Caco-2 (cell line): ENCODE measurements around the gene SMYD3. TPM values are rescaled to one million over a fixed set of nuclear protein-coding genes. Genes with fewer than 3 reads are reported as not detected.

Source experiments
- BruUV-seq: library from RNA; stranded (reverse); fragments of 400-500 nt; replicated peaks from 2 replicates; lab custom pipeline; 2021; lab: Mats Ljungman, UMichigan
- CTCF ChIA-PET: fragments of 300-600 bp; sonication (Branson Sonifier 250); formaldehyde crosslinking; loops from one replicate; lab custom pipeline; 2022; ENCODE audit warnings: antibody characterized with exemption; lab: Charles Lee
- POLR2A ChIA-PET: fragments of 300-600 bp; sonication (Branson Sonifier 250); formaldehyde crosslinking; loops from one replicate; lab custom pipeline; 2022; ENCODE audit warnings: antibody characterized with exemption; lab: Charles Lee
- DNase-seq, 2 experiments: peaks; one replicate each; pipeline versions ENCODE4 v3.0.0 to v3.0.0-alpha.2; 2020 to 2022
- H3K27me3 ChIP-seq: replicated peaks from 2 replicates; pipeline ENCODE4 v1.6.0; 2011; ENCODE audit warnings: low read length; ENCODE audit not compliant: control insufficient read depth, insufficient read depth
- H3K36me3 ChIP-seq: 2 replicates; pipeline ENCODE4 v1.5.1; 2011; ENCODE audit warnings: low read length; ENCODE audit not compliant: control insufficient read depth, insufficient read depth
- H3K4me1 ChIP-seq: fragments of 250-450 bp; sonication (Bioruptor Pico); 2 replicates; pipeline ENCODE4 v1.5.1; 2020; ENCODE audit warnings: mild to moderate bottlenecking
- H3K4me3 ChIP-seq: 2 replicates; pipeline ENCODE4 v1.5.1; 2011; ENCODE audit warnings: low read depth, mild to moderate bottlenecking, control low read depth, low read length
- H3K9me3 ChIP-seq: fragments of 250-450 bp; sonication (Bioruptor Pico); 2 replicates; pipeline ENCODE4 v1.5.1; 2020; ENCODE audit warnings: mild to moderate bottlenecking, moderate library complexity
- H3K27ac Mint-ChIP-seq: one replicate; pipeline ENCODE4 v1.8.0; 2022; ENCODE audit warnings: mixed read lengths; ENCODE audit not compliant: unreplicated experiment
- H3K27me3 Mint-ChIP-seq: one replicate; pipeline ENCODE4 v1.8.0; 2022; ENCODE audit warnings: mixed read lengths; ENCODE audit not compliant: insufficient read depth, unreplicated experiment
- H3K36me3 Mint-ChIP-seq: one replicate; pipeline ENCODE4 v1.8.0; 2022; ENCODE audit warnings: mild to moderate bottlenecking, mixed read lengths; ENCODE audit not compliant: insufficient read depth, unreplicated experiment
- H3K4me1 Mint-ChIP-seq: one replicate; pipeline ENCODE4 v1.8.0; 2022; ENCODE audit warnings: low read depth, mixed read lengths; ENCODE audit not compliant: unreplicated experiment
- H3K4me3 Mint-ChIP-seq: one replicate; pipeline ENCODE4 v1.8.0; 2022; ENCODE audit warnings: mild to moderate bottlenecking, moderate library complexity, mixed read lengths; ENCODE audit not compliant: unreplicated experiment
- H3K9me3 Mint-ChIP-seq: one replicate; pipeline ENCODE4 v1.8.0; 2022; ENCODE audit warnings: mixed read lengths; ENCODE audit not compliant: unreplicated experiment
- CTCF ChIP-seq, 2 experiments: fragments of 200-600 bp in 1 of 2; IDR thresholded peaks; 1 replicate in 1 of 2; 2 replicates in 1 of 2; pipeline versions ENCODE4 v1.5.1 to v1.8.0; 2011 to 2022; ENCODE audit warnings: antibody characterized with exemption in 1 of 2, control low read depth in 1 of 2, inconsistent platforms in 1 of 2, low read depth in 1 of 2, low read length in 1 of 2, mild to moderate bottlenecking in 1 of 2, moderate library complexity in 1 of 2; ENCODE audit not compliant: insufficient read depth in 1 of 2, severe bottlenecking in 1 of 2, unreplicated experiment in 1 of 2
- intact Hi-C: fragments of 100-400 bp; cut with micrococcal nuclease; formaldehyde crosslinking; loops from one replicate; pipeline ENCODE4 v1.10.0; 2022; ENCODE audit not compliant: unreplicated experiment
- total RNA-seq: library from RNA; stranded (reverse); gene quantifications from 2 replicates; pipeline ENCODE4 v1.2.3, GENCODE V29; 2022

The SMYD3 gene
- total RNA-seq, 1 experiment from 2014 or later, result 33.0 TPM

DNA sequence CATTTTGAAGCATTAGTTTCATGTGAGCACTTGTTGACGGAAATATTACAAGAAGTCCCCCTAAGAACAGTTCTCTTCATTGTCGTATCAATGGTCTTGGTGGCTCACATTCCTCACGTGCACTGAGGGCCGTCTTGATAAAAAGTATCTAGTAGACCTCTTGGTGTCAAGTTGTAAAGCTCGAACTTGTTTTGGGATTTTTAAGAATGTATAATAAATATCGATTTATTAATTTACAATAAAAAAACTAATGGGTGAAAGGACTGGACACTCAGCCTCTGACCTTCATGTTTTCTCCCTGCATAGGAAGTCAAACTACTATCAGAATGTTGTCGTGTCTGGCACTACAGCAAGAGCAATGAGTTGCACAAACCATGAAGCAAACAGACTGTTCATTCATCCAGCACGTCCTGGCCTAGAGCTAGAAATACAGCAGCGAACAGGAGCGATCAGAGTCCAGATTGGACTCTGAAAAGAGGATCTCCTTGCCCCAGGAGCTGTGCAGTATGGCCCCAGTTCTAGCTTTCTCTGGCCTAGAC lies 319.2 kb downstream of the SMYD3 start:
- no TSS peak for BruUV-seq
- H3K4me3 Mint-ChIP-seq, result no peak overlapping the region
- no peaks in the 10 kb centered on the region for H3K27me3 Mint-ChIP-seq
- no peaks in the 10 kb centered on the region for H3K9me3 Mint-ChIP-seq
- Histone ChIP-seq H3K27me3 (no peaks in the 10 kb centered on the region), H3K9me3 (peaks cover 3% of the 10 kb centered on the region; the same call in 1 of the 2 replicates), H3K36me3 (no peaks in the 10 kb centered on the region), H3K4me3 (no peak overlapping the region), H3K4me1 (no peaks in the 10 kb centered on the region)
- no peak overlapping the region for H3K27ac Mint-ChIP-seq
- intact Hi-C loops, result no loop called here
- CTCF ChIA-PET, result no interaction called here
- no peak for TF ChIP-seq CTCF (IDR thresholded peaks at IDR 0.05; ENCODE audit: insufficient read depth in 1 of 2, low read depth in 1 of 2, low read length in 1 of 2, severe bottlenecking in 1 of 2, unreplicated experiment in 1 of 2)
- no peaks in the 10 kb centered on the region for H3K4me1 Mint-ChIP-seq
- H3K36me3 Mint-ChIP-seq, result no peaks in the 10 kb centered on the region
- no peak for DNase-seq
- POLR2A ChIA-PET, result no interaction called here

- Mint-ChIP-seq H3K36me3 (no peaks in the 10 kb centered on the region), H3K4me3 (no peak overlapping the region), H3K9me3 (no peaks in the 10 kb centered on the region), H3K27ac (no peak overlapping the region), H3K4me1 (no peaks in the 10 kb centered on the region), H3K27me3 (no peaks in the 10 kb centered on the region)
- Histone ChIP-seq H3K27me3 (no peaks in the 10 kb centered on the region), H3K36me3 (no peaks in the 10 kb centered on the region), H3K9me3 (peaks cover 3% of the 10 kb centered on the region; the same call in 1 of the 2 replicates), H3K4me3 (no peak overlapping the region), H3K4me1 (no peaks in the 10 kb centered on the region)
- no TSS peak for BruUV-seq
- no peak for DNase-seq
- intact Hi-C loops, result no loop called here
- no peak for TF ChIP-seq CTCF (IDR thresholded peaks at IDR 0.05; ENCODE audit: insufficient read depth in 1 of 2, low read depth in 1 of 2, low read length in 1 of 2, severe bottlenecking in 1 of 2, unreplicated experiment in 1 of 2)
- ChIA-PET POLR2A (no interaction called here), CTCF (no interaction called here)
Observed at GRCh38 chr1:246184503-246184902, 322.6 kb downstream of the SMYD3 start.

DNA sequence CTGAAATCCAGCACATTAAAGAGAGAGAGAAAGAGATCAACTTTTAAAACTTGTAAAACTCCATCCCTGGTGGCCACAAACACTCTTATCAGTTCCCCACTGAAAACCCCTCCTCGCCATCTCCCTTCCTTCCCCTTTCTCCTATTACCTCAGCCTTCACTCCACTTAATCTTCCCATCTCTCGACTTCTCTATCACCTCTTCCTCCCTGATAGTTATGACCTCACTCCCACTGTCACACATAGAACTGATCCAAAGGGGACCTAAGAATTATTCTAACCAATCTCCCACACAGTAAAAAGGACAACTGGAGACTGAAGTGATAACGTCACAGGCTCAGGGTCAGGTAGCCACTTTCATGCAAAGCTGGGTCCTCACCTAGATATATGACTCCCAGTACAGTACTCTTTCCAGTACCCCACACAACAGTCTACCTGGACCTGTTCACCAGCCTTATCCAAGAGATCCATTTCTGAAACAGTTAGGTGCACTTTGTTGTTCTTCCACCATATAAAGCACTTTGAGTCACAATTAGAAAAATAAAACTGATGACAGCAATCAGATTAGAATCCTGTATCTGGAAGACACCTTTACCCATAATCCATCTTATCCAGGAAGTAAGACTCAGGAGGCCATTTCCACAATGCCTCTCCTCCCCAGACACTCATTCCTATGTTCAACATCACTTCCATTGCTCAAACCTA lies 324.8 kb downstream of the SMYD3 start:
- no peak overlapping the region for H3K27ac Mint-ChIP-seq
- intact Hi-C loops, result no loop called here
- TF ChIP-seq CTCF (IDR thresholded peaks at IDR 0.05; ENCODE audit: insufficient read depth in 1 of 2, low read depth in 1 of 2, low read length in 1 of 2, severe bottlenecking in 1 of 2, unreplicated experiment in 1 of 2), result no peak
- H3K4me1 Mint-ChIP-seq, result no peaks in the 10 kb centered on the region
- Histone ChIP-seq H3K4me3 (no peak overlapping the region), H3K36me3 (no peaks in the 10 kb centered on the region), H3K4me1 (no peaks in the 10 kb centered on the region), H3K9me3 (no peaks in the 10 kb centered on the region), H3K27me3 (no peaks in the 10 kb centered on the region)
- POLR2A ChIA-PET, result no interaction called here
- H3K27me3 Mint-ChIP-seq, result no peaks in the 10 kb centered on the region
- H3K9me3 Mint-ChIP-seq, result no peaks in the 10 kb centered on the region
- DNase-seq, result no peak
- no peak overlapping the region for H3K4me3 Mint-ChIP-seq
- BruUV-seq, result no TSS peak
- CTCF ChIA-PET, result no interaction called here
- no peaks in the 10 kb centered on the region for H3K36me3 Mint-ChIP-seq
